ENCODE results near the gene PINK1.

Gene PINK1

GRCh38 chr1:20697563-20697962 lies 64.3 kb downstream of the PINK1 start:
- H3K36me3 ChIP-seq (ENCODE audit: control insufficient read depth, low read length): no peaks in the 10 kb centered on the region
- H3K9me2 ChIP-seq (replicated peaks; ENCODE audit: control insufficient read depth, low read length): no peaks in the 10 kb centered on the region
- no peaks in the 10 kb centered on the region for H3K79me2 ChIP-seq (ENCODE audit: control insufficient read depth, low read length)
- no peaks in the 10 kb centered on the region for H3F3A ChIP-seq (ENCODE audit: control insufficient read depth, insufficient read depth)
- H3K27ac ChIP-seq (ENCODE audit: low read depth, low read length): no peak overlapping the region
- TF ChIP-seq EZH2phosphoT487 (IDR thresholded peaks at IDR 0.05; ENCODE audit: borderline replicate concordance, low read length): no peak
- H3K9me3 ChIP-seq (ENCODE audit: control insufficient read depth, insufficient read depth, low read length): no peaks in the 10 kb centered on the region
- H3K4me1 ChIP-seq (ENCODE audit: control insufficient read depth, low read length): peaks cover 7% of the 10 kb centered on the region
- H3K4me3 ChIP-seq (ENCODE audit: low read length): no peak overlapping the region
- no peak overlapping the region for H3K4me2 ChIP-seq (ENCODE audit: low read length)
- H4K20me1 ChIP-seq (ENCODE audit: control insufficient read depth, insufficient read depth, low read depth, low read length): no peaks in the 10 kb centered on the region
- H3K27me3 ChIP-seq (ENCODE audit: control insufficient read depth, low read length): no peaks in the 10 kb centered on the region

- no peaks in the 10 kb centered on the region for H3K36me3 ChIP-seq (ENCODE audit: control insufficient read depth, low read length)
- no peaks in the 10 kb centered on the region for H3K79me2 ChIP-seq (ENCODE audit: control insufficient read depth, low read length)
- no peaks in the 10 kb centered on the region for H3K9me3 ChIP-seq (ENCODE audit: control insufficient read depth, insufficient read depth, low read length)
- no peaks in the 10 kb centered on the region for H4K20me1 ChIP-seq (ENCODE audit: control insufficient read depth, insufficient read depth, low read depth, low read length)
- H3K4me3 ChIP-seq (ENCODE audit: low read length): no peak overlapping the region
- no peak overlapping the region for H3K27ac ChIP-seq (ENCODE audit: low read depth, low read length)
- H3F3A ChIP-seq (ENCODE audit: control insufficient read depth, insufficient read depth): no peaks in the 10 kb centered on the region
- H3K9me2 ChIP-seq (replicated peaks; ENCODE audit: control insufficient read depth, low read length): no peaks in the 10 kb centered on the region
- TF ChIP-seq EZH2phosphoT487 (IDR thresholded peaks at IDR 0.05; ENCODE audit: borderline replicate concordance, low read length) (no peak), CTCF (IDR thresholded peaks at IDR 0.05; ENCODE audit: low read depth, low read length, poor library complexity, severe bottlenecking) (no peak)
- no peak overlapping the region for H3K4me2 ChIP-seq (ENCODE audit: low read length)
- H3K27me3 ChIP-seq (ENCODE audit: control insufficient read depth, low read length): no peaks in the 10 kb centered on the region
- peaks cover 7% of the 10 kb centered on the region for H3K4me1 ChIP-seq (ENCODE audit: control insufficient read depth, low read length)
These were observed 65.1 kb downstream of the PINK1 start for GRCh38 chr1:20698195-20698910.

- Histone ChIP-seq H3F3A (ENCODE audit: control insufficient read depth, insufficient read depth) (no peaks in the 10 kb centered on the region), H3K27me3 (ENCODE audit: control insufficient read depth, low read length) (no peaks in the 10 kb centered on the region), H3K4me3 (ENCODE audit: low read length) (no peak overlapping the region), H3K9me2 (replicated peaks; ENCODE audit: control insufficient read depth, low read length) (no peaks in the 10 kb centered on the region), H3K27ac (ENCODE audit: low read depth, low read length) (no peak overlapping the region), H4K20me1 (ENCODE audit: control insufficient read depth, insufficient read depth, low read depth, low read length) (no peaks in the 10 kb centered on the region), H3K36me3 (ENCODE audit: control insufficient read depth, low read length) (no peaks in the 10 kb centered on the region), H3K9me3 (ENCODE audit: control insufficient read depth, insufficient read depth, low read length) (no peaks in the 10 kb centered on the region), H3K4me2 (ENCODE audit: low read length) (no peak overlapping the region), H3K79me2 (ENCODE audit: control insufficient read depth, low read length) (no peaks in the 10 kb centered on the region), H3K4me1 (ENCODE audit: control insufficient read depth, low read length) (peaks cover 7% of the 10 kb centered on the region)
- TF ChIP-seq CTCF (IDR thresholded peaks at IDR 0.05; ENCODE audit: low read depth, low read length, poor library complexity, severe bottlenecking): no peak
- TF ChIP-seq EZH2phosphoT487 (IDR thresholded peaks at IDR 0.05; ENCODE audit: borderline replicate concordance, low read length): no peak
These were observed 66.3 kb downstream of the PINK1 start for GRCh38 chr1:20699558-20699957.

- no peaks in the 10 kb centered on the region for H3K79me2 ChIP-seq (ENCODE audit: control insufficient read depth, low read length)
- H3K4me2 ChIP-seq (ENCODE audit: low read length): no peak overlapping the region
- no peak overlapping the region for H3K27ac ChIP-seq (ENCODE audit: low read depth, low read length)
- no peaks in the 10 kb centered on the region for H3F3A ChIP-seq (ENCODE audit: control insufficient read depth, insufficient read depth)
- H3K4me3 ChIP-seq (ENCODE audit: low read length): no peak overlapping the region
- H3K9me2 ChIP-seq (replicated peaks; ENCODE audit: control insufficient read depth, low read length): no peaks in the 10 kb centered on the region
- no peaks in the 10 kb centered on the region for H4K20me1 ChIP-seq (ENCODE audit: control insufficient read depth, insufficient read depth, low read depth, low read length)
- no peaks in the 10 kb centered on the region for H3K9me3 ChIP-seq (ENCODE audit: control insufficient read depth, insufficient read depth, low read length)
- TF ChIP-seq CTCF (IDR thresholded peaks at IDR 0.05; ENCODE audit: low read depth, low read length, poor library complexity, severe bottlenecking) (no peak), EZH2phosphoT487 (IDR thresholded peaks at IDR 0.05; ENCODE audit: borderline replicate concordance, low read length) (no peak)
- H3K27me3 ChIP-seq (ENCODE audit: control insufficient read depth, low read length): no peaks in the 10 kb centered on the region
- H3K4me1 ChIP-seq (ENCODE audit: control insufficient read depth, low read length): peaks cover 7% of the 10 kb centered on the region
- H3K36me3 ChIP-seq (ENCODE audit: control insufficient read depth, low read length): no peaks in the 10 kb centered on the region
These were observed 67.5 kb downstream of the PINK1 start for GRCh38 chr1:20700636-20701215.

Measured in DOHH2 (cell line).